C4-2B (cell line): ENCODE data around the gene TASOR2.

Experiments
- CTCF ChIP-seq: fragments of 450-650 bp; conservative IDR thresholded peaks from 2 replicates; pipeline ENCODE4 v1.5.1; 2017; ENCODE audit warnings: mild to moderate bottlenecking
- ZFX ChIP-seq: fragments of 450-650 bp; IDR thresholded peaks from 2 replicates; pipeline ENCODE4 v1.6.1; 2017

DNA sequence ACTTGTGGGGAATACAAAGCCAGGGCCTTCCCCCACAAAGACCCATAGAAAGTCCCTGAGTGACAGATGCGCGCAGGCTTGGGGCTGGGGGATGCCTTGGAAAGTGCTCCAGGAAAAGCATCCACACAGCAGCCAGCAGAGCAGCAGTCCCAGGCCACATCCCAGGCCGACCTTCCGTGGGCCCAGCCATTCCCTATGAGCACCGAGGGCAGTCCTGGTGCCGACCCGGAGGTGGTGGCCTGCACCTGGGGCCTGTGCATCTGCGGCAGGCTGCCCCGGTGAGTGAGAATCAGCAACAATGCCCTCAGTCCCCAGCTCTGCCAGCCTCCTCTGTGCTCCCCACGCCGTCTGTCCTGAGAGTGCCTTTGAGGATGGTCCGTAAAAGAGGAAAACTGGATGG, 44.6 kb upstream of the TASOR2 start:
- no peak for TF ChIP-seq CTCF
- TF ChIP-seq ZFX: no peak
